Ishikawa (cell line): ENCODE measurements around the gene POU3F3.

Experiments used
- CEBPB ChIP-seq: IDR thresholded peaks from 2 replicates; pipeline ENCODE4 v1.6.1; 2012
- CREB1 ChIP-seq: IDR thresholded peaks from 2 replicates; pipeline ENCODE4 v1.6.1; 2012; ENCODE audit warnings: low read depth
- EGR1 ChIP-seq: IDR thresholded peaks from 2 replicates; pipeline ENCODE4 v1.6.1; 2012
- EP300 ChIP-seq: IDR thresholded peaks from 2 replicates; pipeline ENCODE4 v1.6.1; 2012; ENCODE audit warnings: borderline replicate concordance
- FOXM1 ChIP-seq: IDR thresholded peaks from 2 replicates; pipeline ENCODE4 v1.6.1; 2012; ENCODE audit warnings: low read depth, borderline replicate concordance
- NFIC ChIP-seq: IDR thresholded peaks from 2 replicates; pipeline ENCODE4 v1.6.1; 2012
- RAD21 ChIP-seq: IDR thresholded peaks from 2 replicates; pipeline ENCODE4 v1.6.1; 2012; ENCODE audit warnings: low read depth
- REST ChIP-seq: IDR thresholded peaks from 2 replicates; pipeline ENCODE4 v1.6.1; 2012; ENCODE audit warnings: low read depth, mild to moderate bottlenecking
- TAF1 ChIP-seq: IDR thresholded peaks from 2 replicates; pipeline ENCODE4 v1.6.1; 2012; ENCODE audit warnings: low read depth, mild to moderate bottlenecking
- TCF12 ChIP-seq: IDR thresholded peaks from 2 replicates; pipeline ENCODE4 v1.6.1; 2012; ENCODE audit warnings: low read depth
- TEAD4 ChIP-seq: IDR thresholded peaks from 2 replicates; pipeline ENCODE4 v1.6.1; 2012
- YY1 ChIP-seq: IDR thresholded peaks from 2 replicates; pipeline ENCODE4 v1.6.1; 2012; ENCODE audit warnings: low read depth
- ZBTB7A ChIP-seq: IDR thresholded peaks from 2 replicates; pipeline ENCODE4 v1.6.1; 2012; ENCODE audit warnings: low read depth
- TF ChIP-seq, protein P1 (sequence below): IDR thresholded peaks from 2 replicates; pipeline ENCODE4 v1.6.1; 2012
- TF ChIP-seq, protein P2 (sequence below): IDR thresholded peaks from 2 replicates; pipeline ENCODE4 v1.6.1; 2012

POU3F3 gene

DNA sequence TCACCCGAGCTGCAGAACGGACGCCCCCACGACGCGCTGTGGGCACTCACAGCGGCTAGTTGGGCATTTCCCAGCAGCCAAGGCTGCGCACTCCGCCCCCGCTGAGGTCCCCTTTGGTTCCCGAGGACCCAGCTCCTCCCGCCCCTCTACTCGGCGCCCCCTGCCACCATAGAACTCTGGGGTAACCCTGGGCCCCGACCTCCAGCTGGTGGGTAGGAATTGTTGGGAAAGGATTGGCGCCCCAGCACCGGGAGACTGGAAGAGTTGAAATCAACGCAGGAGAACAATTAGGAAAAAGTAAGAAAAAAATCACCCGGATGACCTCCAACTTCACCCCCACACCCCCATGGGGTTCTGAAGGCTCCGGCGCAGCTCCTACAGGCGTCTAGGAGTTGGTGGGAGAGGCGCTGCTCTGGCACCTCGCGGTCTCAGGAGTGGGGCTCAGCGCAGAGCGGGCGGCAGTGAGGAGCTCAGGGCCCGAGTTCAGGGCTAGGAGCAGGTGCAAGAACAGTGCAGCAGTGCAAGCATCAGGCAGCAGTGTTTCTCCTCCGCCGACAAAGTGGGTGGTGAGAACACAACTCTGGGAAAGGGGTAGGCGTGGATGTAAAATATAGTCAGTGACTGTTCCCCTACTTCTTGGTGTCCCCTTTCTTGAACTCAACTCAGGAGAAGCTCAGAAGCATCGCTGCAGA is 14.0 kb downstream of the POU3F3 start:
- TF ChIP-seq EGR1 (no peak), YY1 (no peak), TAF1 (no peak), EP300 (no peak), CEBPB (no peak), REST (no peak), ZBTB7A (no peak), TEAD4 (no peak), CREB1 (no peak), TCF12 (no peak), NFIC (no peak), FOXM1 (no peak), RAD21 (no peak)
- TF ChIP-seq, protein P1, sequence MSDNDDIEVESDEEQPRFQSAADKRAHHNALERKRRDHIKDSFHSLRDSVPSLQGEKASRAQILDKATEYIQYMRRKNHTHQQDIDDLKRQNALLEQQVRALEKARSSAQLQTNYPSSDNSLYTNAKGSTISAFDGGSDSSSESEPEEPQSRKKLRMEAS, result no peak
- TF ChIP-seq, protein P2, sequence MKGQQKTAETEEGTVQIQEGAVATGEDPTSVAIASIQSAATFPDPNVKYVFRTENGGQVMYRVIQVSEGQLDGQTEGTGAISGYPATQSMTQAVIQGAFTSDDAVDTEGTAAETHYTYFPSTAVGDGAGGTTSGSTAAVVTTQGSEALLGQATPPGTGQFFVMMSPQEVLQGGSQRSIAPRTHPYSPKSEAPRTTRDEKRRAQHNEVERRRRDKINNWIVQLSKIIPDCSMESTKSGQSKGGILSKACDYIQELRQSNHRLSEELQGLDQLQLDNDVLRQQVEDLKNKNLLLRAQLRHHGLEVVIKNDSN, result no peak

- TF ChIP-seq CREB1 (no peak), EGR1 (no peak), NFIC (no peak), YY1 (no peak), TCF12 (no peak), TAF1 (no peak), CEBPB (no peak), EP300 (no peak), ZBTB7A (no peak), FOXM1 (no peak), TEAD4 (no peak), REST (no peak), RAD21 (no peak)
- TF ChIP-seq, protein P1, result no peak
- TF ChIP-seq, protein P2, result no peak
These were observed 14.6 kb downstream of the POU3F3 start for GRCh38 chr2:104868505-104868866.

GRCh38 chr2:104870100-104870975 is 16.4 kb downstream of the POU3F3 start:
- no peak for TF ChIP-seq TAF1
- TF ChIP-seq, protein P2, result no peak
- no peak for TF ChIP-seq REST
- no peak for TF ChIP-seq EP300
- TF ChIP-seq ZBTB7A, result no peak

- TF ChIP-seq YY1 (no peak), TEAD4 (no peak), EGR1 (no peak)
These were observed 17.7 kb downstream of the POU3F3 start for GRCh38 chr2:104871649-104871971.
